Liver (tissue), 3 donors: ENCODE measurements around the gene C3orf70.

Experiments used
- GABPA ChIP-seq, 2 donors: IDR thresholded peaks in 1 of 2; conservative IDR thresholded peaks in 1 of 2; 2 replicates each; pipeline ENCODE4 v1.6.1; 2016; ENCODE audit warnings: antibody characterized with exemption in 2 of 2, mild to moderate bottlenecking in 1 of 2, moderate library complexity in 1 of 2
- HNF4G ChIP-seq: IDR thresholded peaks from 2 replicates; pipeline ENCODE4 v1.6.1; 2016; ENCODE audit warnings: antibody characterized with exemption
- SP1 ChIP-seq: IDR thresholded peaks from 2 replicates; pipeline ENCODE4 v1.6.1; 2018; ENCODE audit warnings: antibody characterized with exemption, mild to moderate bottlenecking
- TF ChIP-seq, protein P1 (sequence below): fragments of 150-350 bp; IDR thresholded peaks from 2 replicates; pipeline ENCODE4 v1.5.1; 2017; ENCODE audit warnings: improper control_type of control experiment, low read depth, low read length; ENCODE audit not compliant: missing input control
- donor health status: healthy.
- donor health status: healthy.

DNA sequence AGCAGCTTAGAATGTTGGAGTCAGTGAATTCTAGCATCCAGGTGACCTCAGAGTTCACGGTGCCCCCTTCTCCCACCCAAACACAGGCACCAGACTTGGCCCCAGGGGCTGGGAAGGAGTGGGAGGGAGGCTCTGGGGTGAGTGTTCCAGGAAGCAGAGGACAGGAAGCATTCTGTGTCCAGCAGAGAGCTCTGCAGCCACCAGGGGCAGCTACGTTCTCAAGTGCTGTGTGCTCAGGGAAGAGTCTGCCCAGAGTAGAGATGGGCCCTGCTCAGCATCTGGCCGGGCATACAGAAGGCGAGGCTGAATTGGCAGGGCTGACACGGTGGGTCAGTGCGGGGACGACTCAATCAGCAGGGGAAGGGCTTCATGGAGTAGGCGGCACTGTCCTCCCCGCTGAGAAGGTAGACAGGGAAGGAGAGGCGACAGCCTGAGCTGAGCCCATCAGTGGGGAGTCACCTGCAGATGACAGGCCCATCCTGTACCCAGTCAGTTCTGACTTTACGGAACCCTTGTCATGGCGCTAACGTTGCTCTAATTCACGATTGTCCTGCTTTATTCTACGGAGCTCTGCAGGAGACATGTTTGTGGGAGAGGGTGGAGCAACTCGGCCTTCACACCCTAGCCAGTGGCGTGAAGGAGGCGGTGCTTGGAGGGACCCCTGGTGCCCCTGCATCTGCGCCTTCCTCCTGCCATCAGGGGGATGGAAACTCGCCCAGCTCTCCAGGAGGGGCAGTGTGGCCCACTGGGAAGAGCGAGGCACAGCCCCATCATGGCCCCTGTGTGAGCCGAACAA lies 82.2 kb downstream of the C3orf70 start:
- TF ChIP-seq, protein P1, sequence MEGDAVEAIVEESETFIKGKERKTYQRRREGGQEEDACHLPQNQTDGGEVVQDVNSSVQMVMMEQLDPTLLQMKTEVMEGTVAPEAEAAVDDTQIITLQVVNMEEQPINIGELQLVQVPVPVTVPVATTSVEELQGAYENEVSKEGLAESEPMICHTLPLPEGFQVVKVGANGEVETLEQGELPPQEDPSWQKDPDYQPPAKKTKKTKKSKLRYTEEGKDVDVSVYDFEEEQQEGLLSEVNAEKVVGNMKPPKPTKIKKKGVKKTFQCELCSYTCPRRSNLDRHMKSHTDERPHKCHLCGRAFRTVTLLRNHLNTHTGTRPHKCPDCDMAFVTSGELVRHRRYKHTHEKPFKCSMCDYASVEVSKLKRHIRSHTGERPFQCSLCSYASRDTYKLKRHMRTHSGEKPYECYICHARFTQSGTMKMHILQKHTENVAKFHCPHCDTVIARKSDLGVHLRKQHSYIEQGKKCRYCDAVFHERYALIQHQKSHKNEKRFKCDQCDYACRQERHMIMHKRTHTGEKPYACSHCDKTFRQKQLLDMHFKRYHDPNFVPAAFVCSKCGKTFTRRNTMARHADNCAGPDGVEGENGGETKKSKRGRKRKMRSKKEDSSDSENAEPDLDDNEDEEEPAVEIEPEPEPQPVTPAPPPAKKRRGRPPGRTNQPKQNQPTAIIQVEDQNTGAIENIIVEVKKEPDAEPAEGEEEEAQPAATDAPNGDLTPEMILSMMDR: peak; percentile 17
- TF ChIP-seq SP1: no peak
- TF ChIP-seq GABPA (IDR thresholded peaks at IDR 0.05 in 1 of 2, conservative IDR thresholded peaks at IDR 0.05 in 1 of 2): no peak
- TF ChIP-seq HNF4G: no peak
